ENCODE measurements around the gene CHST11.

CHST11 gene

DNA sequence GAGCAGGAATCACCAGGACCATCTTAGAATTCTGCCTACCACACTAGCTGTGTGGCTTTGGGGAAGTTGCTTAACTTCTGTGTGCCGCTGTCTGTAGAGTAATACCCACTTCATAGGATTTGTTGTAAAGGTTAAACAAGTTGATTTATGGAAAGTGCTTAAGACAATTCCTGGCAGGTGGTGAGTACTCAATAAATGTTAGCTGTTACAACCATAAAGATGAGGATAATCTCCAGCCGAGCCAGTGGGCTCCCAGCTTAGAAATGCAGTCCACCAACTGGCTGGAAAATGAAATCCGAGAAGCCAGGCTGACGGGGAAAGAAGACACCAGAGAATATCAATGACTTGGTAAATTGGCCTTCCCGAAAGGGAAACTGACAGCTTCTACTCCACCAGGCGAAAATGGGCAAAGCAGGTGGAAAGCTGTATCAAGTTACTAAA, 173.5 kb downstream of the CHST11 start (continued):
- TF ChIP-seq, protein P1, sequence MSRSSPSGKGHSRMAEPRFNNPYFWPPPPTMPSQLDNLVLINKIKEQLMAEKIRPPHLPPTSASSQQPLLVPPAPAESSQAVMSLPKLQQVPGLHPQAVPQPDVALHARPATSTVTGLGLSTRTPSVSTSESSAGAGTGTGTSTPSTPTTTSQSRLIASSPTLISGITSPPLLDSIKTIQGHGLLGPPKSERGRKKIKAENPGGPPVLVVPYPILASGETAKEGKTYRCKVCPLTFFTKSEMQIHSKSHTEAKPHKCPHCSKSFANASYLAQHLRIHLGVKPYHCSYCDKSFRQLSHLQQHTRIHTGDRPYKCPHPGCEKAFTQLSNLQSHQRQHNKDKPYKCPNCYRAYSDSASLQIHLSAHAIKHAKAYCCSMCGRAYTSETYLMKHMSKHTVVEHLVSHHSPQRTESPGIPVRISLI (tag by site-specific recombination; IDR thresholded peaks at IDR 0.05): no peak
- TF ChIP-seq ZNF10 (tag by site-specific recombination; IDR thresholded peaks at IDR 0.05) (no peak), YY1 (tag by site-specific recombination; IDR thresholded peaks at IDR 0.05) (0 out of 2 replicates have a peak, but pooled peaks have one; percentile 39), ZNF302 (tag by site-specific recombination; IDR thresholded peaks at IDR 0.05; ENCODE audit: low read depth) (no peak), ZNF664 (tag by site-specific recombination; IDR thresholded peaks at IDR 0.05) (no peak), ZNF19 (tag by site-specific recombination; IDR thresholded peaks at IDR 0.05; ENCODE audit: low read depth) (no peak), YY2 (tag by site-specific recombination; IDR thresholded peaks at IDR 0.05) (no peak), ZNF341 (tag by site-specific recombination; IDR thresholded peaks at IDR 0.05; ENCODE audit: low read depth) (peak; percentile 30; the same call in 1 of the 2 replicates), KLF9 (tag by site-specific recombination; IDR thresholded peaks at IDR 0.05; ENCODE audit: low read depth) (no peak), ZNF658 (tag by site-specific recombination; IDR thresholded peaks at IDR 0.05) (no peak), IKZF3 (tag by site-specific recombination; IDR thresholded peaks at IDR 0.05) (no peak; the same call in none of the 2 replicates), ZNF16 (tag by site-specific recombination; IDR thresholded peaks at IDR 0.05; ENCODE audit: low read depth) (no peak), ZNF549 (tag by site-specific recombination; IDR thresholded peaks at IDR 0.05) (no peak), ZNF654 (tag by site-specific recombination; IDR thresholded peaks at IDR 0.05; ENCODE audit: low read depth) (no peak), RBAK (tag by site-specific recombination; IDR thresholded peaks at IDR 0.05) (no peak), ZNF223 (tag by site-specific recombination; IDR thresholded peaks at IDR 0.05) (no peak), ZNF610 (tag by site-specific recombination; IDR thresholded peaks at IDR 0.05; ENCODE audit: borderline replicate concordance) (peak; percentile 63; the same call in 1 of the 2 replicates), ZNF830 (tag by site-specific recombination; IDR thresholded peaks at IDR 0.05; ENCODE audit: low read depth) (no peak), ZNF394 (tag by site-specific recombination; IDR thresholded peaks at IDR 0.05; ENCODE audit: borderline replicate concordance) (no peak), SETDB1 (IDR thresholded peaks at IDR 0.05; ENCODE audit: insufficient read length, low read length) (no peak), ZNF555 (tag by site-specific recombination; conservative IDR thresholded peaks at IDR 0.05) (no peak), SCRT2 (tag by site-specific recombination; IDR thresholded peaks at IDR 0.05) (no peak), ZNF596 (tag by site-specific recombination; IDR thresholded peaks at IDR 0.05) (0 out of 2 replicates have a peak, but pooled peaks have one; percentile 13), EGR2 (tag by site-specific recombination; IDR thresholded peaks at IDR 0.05; ENCODE audit: low read depth) (no peak), ZNF623 (tag by site-specific recombination; IDR thresholded peaks at IDR 0.05) (no peak), ZNF571 (tag by site-specific recombination; IDR thresholded peaks at IDR 0.05) (no peak), ZNF248 (tag by site-specific recombination; IDR thresholded peaks at IDR 0.05) (no peak), ZBTB48 (tag by site-specific recombination; IDR thresholded peaks at IDR 0.05) (no peak), ZNF510 (tag by site-specific recombination; IDR thresholded peaks at IDR 0.05; ENCODE audit: insufficient replicate concordance) (peak; percentile 4), ZSCAN16 (tag by site-specific recombination; IDR thresholded peaks at IDR 0.05) (no peak), KLF16 (tag by site-specific recombination; IDR thresholded peaks at IDR 0.05) (no peak), HOXA7 (CRISPR knock-in tag; IDR thresholded peaks at IDR 0.05; ENCODE audit: borderline replicate concordance) (no peak), ZNF501 (tag by site-specific recombination; IDR thresholded peaks at IDR 0.05) (peak; percentile 49; the same call in 1 of the 2 replicates)
- TF ChIP-seq, protein P2, sequence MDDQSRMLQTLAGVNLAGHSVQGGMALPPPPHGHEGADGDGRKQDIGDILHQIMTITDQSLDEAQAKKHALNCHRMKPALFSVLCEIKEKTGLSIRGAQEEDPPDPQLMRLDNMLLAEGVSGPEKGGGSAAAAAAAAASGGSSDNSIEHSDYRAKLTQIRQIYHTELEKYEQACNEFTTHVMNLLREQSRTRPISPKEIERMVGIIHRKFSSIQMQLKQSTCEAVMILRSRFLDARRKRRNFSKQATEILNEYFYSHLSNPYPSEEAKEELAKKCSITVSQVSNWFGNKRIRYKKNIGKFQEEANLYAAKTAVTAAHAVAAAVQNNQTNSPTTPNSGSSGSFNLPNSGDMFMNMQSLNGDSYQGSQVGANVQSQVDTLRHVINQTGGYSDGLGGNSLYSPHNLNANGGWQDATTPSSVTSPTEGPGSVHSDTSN (CRISPR knock-in tag; IDR thresholded peaks at IDR 0.05): no peak
- TF ChIP-seq, protein P3, sequence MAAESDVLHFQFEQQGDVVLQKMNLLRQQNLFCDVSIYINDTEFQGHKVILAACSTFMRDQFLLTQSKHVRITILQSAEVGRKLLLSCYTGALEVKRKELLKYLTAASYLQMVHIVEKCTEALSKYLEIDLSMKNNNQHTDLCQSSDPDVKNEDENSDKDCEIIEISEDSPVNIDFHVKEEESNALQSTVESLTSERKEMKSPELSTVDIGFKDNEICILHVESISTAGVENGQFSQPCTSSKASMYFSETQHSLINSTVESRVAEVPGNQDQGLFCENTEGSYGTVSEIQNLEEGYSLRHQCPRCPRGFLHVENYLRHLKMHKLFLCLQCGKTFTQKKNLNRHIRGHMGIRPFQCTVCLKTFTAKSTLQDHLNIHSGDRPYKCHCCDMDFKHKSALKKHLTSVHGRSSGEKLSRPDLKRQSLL (tag by site-specific recombination; IDR thresholded peaks at IDR 0.05): no peak
- TF ChIP-seq, protein P4, sequence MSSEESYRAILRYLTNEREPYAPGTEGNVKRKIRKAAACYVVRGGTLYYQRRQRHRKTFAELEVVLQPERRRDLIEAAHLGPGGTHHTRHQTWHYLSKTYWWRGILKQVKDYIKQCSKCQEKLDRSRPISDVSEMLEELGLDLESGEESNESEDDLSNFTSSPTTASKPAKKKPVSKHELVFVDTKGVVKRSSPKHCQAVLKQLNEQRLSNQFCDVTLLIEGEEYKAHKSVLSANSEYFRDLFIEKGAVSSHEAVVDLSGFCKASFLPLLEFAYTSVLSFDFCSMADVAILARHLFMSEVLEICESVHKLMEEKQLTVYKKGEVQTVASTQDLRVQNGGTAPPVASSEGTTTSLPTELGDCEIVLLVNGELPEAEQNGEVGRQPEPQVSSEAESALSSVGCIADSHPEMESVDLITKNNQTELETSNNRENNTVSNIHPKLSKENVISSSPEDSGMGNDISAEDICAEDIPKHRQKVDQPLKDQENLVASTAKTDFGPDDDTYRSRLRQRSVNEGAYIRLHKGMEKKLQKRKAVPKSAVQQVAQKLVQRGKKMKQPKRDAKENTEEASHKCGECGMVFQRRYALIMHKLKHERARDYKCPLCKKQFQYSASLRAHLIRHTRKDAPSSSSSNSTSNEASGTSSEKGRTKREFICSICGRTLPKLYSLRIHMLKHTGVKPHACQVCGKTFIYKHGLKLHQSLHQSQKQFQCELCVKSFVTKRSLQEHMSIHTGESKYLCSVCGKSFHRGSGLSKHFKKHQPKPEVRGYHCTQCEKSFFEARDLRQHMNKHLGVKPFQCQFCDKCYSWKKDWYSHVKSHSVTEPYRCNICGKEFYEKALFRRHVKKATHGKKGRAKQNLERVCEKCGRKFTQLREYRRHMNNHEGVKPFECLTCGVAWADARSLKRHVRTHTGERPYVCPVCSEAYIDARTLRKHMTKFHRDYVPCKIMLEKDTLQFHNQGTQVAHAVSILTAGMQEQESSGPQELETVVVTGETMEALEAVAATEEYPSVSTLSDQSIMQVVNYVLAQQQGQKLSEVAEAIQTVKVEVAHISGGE (tag by site-specific recombination; conservative IDR thresholded peaks at IDR 0.05; ENCODE audit: low read depth): no peak

Data from HEK293 (cell line).